GM23338 (cell line): ENCODE data around the gene FAM83C. TPM values are rescaled to one million over a fixed set of nuclear protein-coding genes. Genes with fewer than 3 reads are reported as not detected.
A peak's percentile ranks its signal among the peaks of the same experiment; 100 is the strongest.

ENCODE experiments used
- ATAC-seq: fragments of 200-7000 bp; cut with Tn5 transposase; 3 replicates; pipeline ENCODE4 v1.9.1; 2020
- DNase-seq: peaks from one replicate; pipeline ENCODE4 v3.0.0-alpha.2; 2015; ENCODE audit warnings: low spot score
- H2AFZ ChIP-seq: fragments of 200-600 bp; sonication (generic); 2 replicates; pipeline ENCODE4 v1.8.0; 2016; ENCODE audit warnings: antibody characterized with exemption, mild to moderate bottlenecking, moderate library complexity
- H3F3A ChIP-seq: fragments of 200-600 bp; sonication (generic); replicated peaks from 2 replicates; pipeline ENCODE4 v1.8.0; 2017; ENCODE audit warnings: antibody characterized with exemption, mixed run types, low read depth
- H3K27ac ChIP-seq: fragments of 200-600 bp; sonication (generic); 2 replicates; pipeline ENCODE4 v1.6.1; 2016; ENCODE audit warnings: low read depth
- H3K27me3 ChIP-seq: fragments of 200-600 bp; sonication (generic); 2 replicates; pipeline ENCODE4 v1.8.0; 2016; ENCODE audit warnings: mild to moderate bottlenecking, mixed run types, moderate library complexity; ENCODE audit not compliant: insufficient read depth
- H3K36me3 ChIP-seq: fragments of 200-600 bp; sonication (generic); 2 replicates; pipeline ENCODE4 v1.8.0; 2016; ENCODE audit warnings: mild to moderate bottlenecking; ENCODE audit not compliant: insufficient read depth
- H3K4me1 ChIP-seq: fragments of 200-600 bp; sonication (generic); 2 replicates; pipeline ENCODE4 v1.8.0; 2016; ENCODE audit warnings: mild to moderate bottlenecking, moderate library complexity; ENCODE audit not compliant: insufficient read depth
- H3K4me2 ChIP-seq: fragments of 200-600 bp; sonication (generic); 2 replicates; pipeline ENCODE4 v1.7.1; 2017; ENCODE audit warnings: mixed run types
- H3K4me3 ChIP-seq: fragments of 200-600 bp; sonication (generic); 2 replicates; pipeline ENCODE4 v1.6.1; 2016; ENCODE audit warnings: mixed run types
- H3K79me2 ChIP-seq: fragments of 200-600 bp; sonication (generic); replicated peaks from 2 replicates; pipeline ENCODE4 v1.8.0; 2017; ENCODE audit warnings: mild to moderate bottlenecking; ENCODE audit not compliant: insufficient read depth
- H3K9me2 ChIP-seq: fragments of 200-600 bp; sonication (generic); 2 replicates; pipeline ENCODE4 v1.8.0; 2017; ENCODE audit not compliant: insufficient read depth
- H4K20me1 ChIP-seq: fragments of 200-600 bp; sonication (generic); replicated peaks from 2 replicates; pipeline ENCODE4 v1.8.0; 2017; ENCODE audit warnings: mild to moderate bottlenecking; ENCODE audit not compliant: insufficient read depth
- H3K27ac Mint-ChIP-seq: 2 replicates; pipeline ENCODE4 v1.8.0; 2020; ENCODE audit warnings: inconsistent platforms, mild to moderate bottlenecking, moderate library complexity, mixed read lengths
- H3K27me3 Mint-ChIP-seq: 3 replicates; pipeline ENCODE4 v1.8.0; 2022; ENCODE audit warnings: low read depth, mild to moderate bottlenecking, moderate library complexity, mixed read lengths, inconsistent platforms; ENCODE audit not compliant: insufficient read depth, poor library complexity
- H3K36me3 Mint-ChIP-seq: 3 replicates; pipeline ENCODE4 v1.8.0; 2021; ENCODE audit warnings: low read depth, mild to moderate bottlenecking, inconsistent platforms, moderate library complexity, mixed read lengths
- H3K4me1 Mint-ChIP-seq: 3 replicates; pipeline ENCODE4 v1.8.0; 2020; ENCODE audit warnings: mild to moderate bottlenecking, inconsistent platforms, mixed read lengths
- H3K4me3 Mint-ChIP-seq: 3 replicates; pipeline ENCODE4 v1.8.0; 2021; ENCODE audit warnings: moderate library complexity, mild to moderate bottlenecking, inconsistent platforms, mixed read lengths
- H3K9me3 Mint-ChIP-seq: 3 replicates; pipeline ENCODE4 v1.8.0; 2020; ENCODE audit warnings: moderate library complexity, mild to moderate bottlenecking, inconsistent platforms, mixed read lengths
- CTCF ChIP-seq, 2 experiments: fragments of 200-600 bp in 1 of 2; sonication (generic) in 1 of 2; conservative IDR thresholded peaks; 2 replicates each; pipeline versions ENCODE4 v1.5.1 to v1.6.1; 2016 to 2017; ENCODE audit warnings: antibody characterized with exemption in 2 of 2, low read depth in 2 of 2, mild to moderate bottlenecking in 2 of 2, moderate library complexity in 1 of 2
- ETS1 ChIP-seq: IDR thresholded peaks from 2 replicates; pipeline ENCODE4 v1.6.1; 2016; ENCODE audit warnings: antibody characterized with exemption
- EZH2 ChIP-seq: fragments of 200-600 bp; sonication (generic); IDR thresholded peaks from one replicate; pipeline ENCODE4 v1.8.0; 2017; ENCODE audit warnings: antibody characterized with exemption, mild to moderate bottlenecking, low read depth; ENCODE audit not compliant: unreplicated experiment
- JUNB ChIP-seq: IDR thresholded peaks from one replicate; pipeline ENCODE4 v1.6.1; 2016; ENCODE audit warnings: antibody characterized with exemption; ENCODE audit not compliant: unreplicated experiment
- NANOG ChIP-seq: IDR thresholded peaks from 2 replicates; pipeline ENCODE4 v1.6.1; 2016; ENCODE audit warnings: antibody characterized with exemption, borderline replicate concordance
- POLR2AphosphoS5 ChIP-seq: IDR thresholded peaks from 2 replicates; pipeline ENCODE4 v1.6.1; 2016; ENCODE audit warnings: antibody characterized with exemption, low read depth
- REST ChIP-seq: IDR thresholded peaks from one replicate; pipeline ENCODE4 v1.6.1; 2018; ENCODE audit warnings: antibody characterized with exemption; ENCODE audit not compliant: unreplicated experiment
- STAT1 ChIP-seq: IDR thresholded peaks from one replicate; pipeline ENCODE4 v1.6.1; 2016; ENCODE audit warnings: antibody characterized with exemption; ENCODE audit not compliant: unreplicated experiment
- ZNF114 ChIP-seq: fragments of 250-450 bp; sonication (Bioruptor Pico); IDR thresholded peaks from 2 replicates; pipeline ENCODE4 v1.5.0; 2020; ENCODE audit warnings: mild to moderate bottlenecking, moderate library complexity
- ZNF331 ChIP-seq: fragments of 250-450 bp; sonication (Bioruptor Pico); IDR thresholded peaks from 2 replicates; pipeline ENCODE4 v1.5.0; 2020; ENCODE audit warnings: low read depth, mild to moderate bottlenecking, moderate library complexity
- ZNF462 ChIP-seq: fragments of 250-450 bp; sonication (Bioruptor Pico); IDR thresholded peaks from 2 replicates; pipeline ENCODE4 v1.5.0; 2020; ENCODE audit warnings: mild to moderate bottlenecking, moderate library complexity
- polyA plus RNA-seq: library from polyadenylated mRNA; unstranded; fragments of >200 nt; fragmentation: Nextera tagmentation; extraction: Ambion mirVana; gene quantifications from 2 replicates; pipeline ENCODE4 v1.2.1, GENCODE V29; 2016
- total RNA-seq: library from RNA; depleted of rRNA; stranded (reverse); fragments of >200 nt; shearing (Covaris generic); gene quantifications from 2 replicates; pipeline ENCODE4 v1.2.3, GENCODE V29; 2014

The FAM83C gene
- total and polyA plus RNA-seq, 2 experiments from 2014 or later: 0.10 TPM; not detected in 1

GRCh38 chr20:35319192-35319870 is 27.1 kb upstream of the FAM83C start (continued):
- TF ChIP-seq NANOG (no peak), STAT1 (no peak), CTCF (conservative IDR thresholded peaks at IDR 0.05; ENCODE audit: low read depth in 2 of 2) (no peak)

GRCh38 chr20:35318502-35319157 is 26.4 kb upstream of the FAM83C start:
- Histone ChIP-seq H3K9me2 (no peaks in the 10 kb centered on the region), H4K20me1 (no peaks in the 10 kb centered on the region), H3K4me2 (no peak overlapping the region), H3K27me3 (no peaks in the 10 kb centered on the region), H3K79me2 (no peaks in the 10 kb centered on the region), H2AFZ (no peak overlapping the region), H3K4me1 (peaks cover 8% of the 10 kb centered on the region), H3K4me3 (no peak overlapping the region), H3K36me3 (no peaks in the 10 kb centered on the region), H3K27ac (no peak overlapping the region), H3F3A (no peaks in the 10 kb centered on the region)
- H3K4me3 Mint-ChIP-seq: no peak overlapping the region
- peak overlapping the region; percentile 41; the same call in 1 of the 2 replicates for H3K27ac Mint-ChIP-seq
- H3K36me3 Mint-ChIP-seq: no peaks in the 10 kb centered on the region
- peaks cover 5% of the 10 kb centered on the region for H3K27me3 Mint-ChIP-seq
- DNase-seq (no peak), ATAC-seq (no peak)
- peaks cover 30% of the 10 kb centered on the region for H3K4me1 Mint-ChIP-seq
- H3K9me3 Mint-ChIP-seq: no peaks in the 10 kb centered on the region; the same call in 2 of the 3 replicates
- TF ChIP-seq REST: no peak
- no peak for TF ChIP-seq JUNB
- no peak for TF ChIP-seq ZNF331
- no peak for TF ChIP-seq STAT1
- no peak for TF ChIP-seq NANOG
- no peak for TF ChIP-seq POLR2AphosphoS5
- TF ChIP-seq EZH2: no peak
- no peak for TF ChIP-seq ZNF462 (CRISPR knock-in tag)
- TF ChIP-seq ETS1: no peak
- TF ChIP-seq ZNF114 (CRISPR knock-in tag): no peak
